HepG2 (cell line): ENCODE measurements around the gene NBPF14. TPM values are rescaled to one million over a fixed set of nuclear protein-coding genes. Genes with fewer than 3 reads are reported as not detected.
"Not testable (repeated sequence)": the region's sequence is repeated elsewhere in the genome, so short reads cannot be mapped to it uniquely, and the experiment has no call there.

Experiments used
- ATAC-seq: fragments of 200-7000 bp; cut with Tn5 transposase; 3 replicates; pipeline ENCODE4 v1.9.1; 2020; ENCODE audit warnings: mild to moderate bottlenecking, moderate library complexity
- BruUV-seq: library from RNA; stranded (reverse); fragments of 400-500 nt; replicated peaks from 2 replicates; lab custom pipeline; 2021; lab: Mats Ljungman, UMichigan
- CTCF ChIA-PET: fragments of 300-600 bp; formaldehyde crosslinking; extraction: SDS; loops from one replicate; lab custom pipeline; 2021; ENCODE audit warnings: low total read pairs, inconsistent platforms, low intra/inter-chr PET ratio; lab: Yijun Ruan, JAX
- POLR2A ChIA-PET: fragments of 350-600 bp; sonication (Branson Sonifier 250); formaldehyde crosslinking; loops from one replicate; lab custom pipeline; 2020; ENCODE audit warnings: antibody characterized with exemption, inconsistent platforms; lab: Yijun Ruan, JAX
- DNase-seq: peaks from one replicate; pipeline ENCODE4 v3.0.0-alpha.2; 2015; ENCODE audit warnings: low spot score
- FAIRE-seq: peaks from 3 replicates; lab custom pipeline; 2011; peaks lifted over from hg19 to GRCh38; lab: Jason Lieb, UNC
- H2AFZ ChIP-seq: one replicate; pipeline ENCODE4 v1.6.1; 2011; ENCODE audit warnings: low read length, inconsistent platforms
- H3K27ac ChIP-seq: fragments of 300-600 bp; 3 replicates; pipeline ENCODE4 v1.8.0; 2011; ENCODE audit warnings: mixed run types, mild to moderate bottlenecking, mixed read lengths, low read length, inconsistent platforms; ENCODE audit not compliant: insufficient read depth; ENCODE audit errors: extremely low read length
- H3K27me3 ChIP-seq, 2 experiments: fragments of 200-600 bp in 1 of 2; 2 replicates in 1 of 2; 3 replicates in 1 of 2; pipeline versions ENCODE4 v1.6.0 to v1.8.0; 2011; ENCODE audit warnings: low read length in 2 of 2, mild to moderate bottlenecking in 2 of 2, moderate library complexity in 2 of 2, inconsistent platforms in 1 of 2; ENCODE audit not compliant: insufficient read depth in 2 of 2, control insufficient read depth in 1 of 2
- H3K36me3 ChIP-seq, 2 experiments: fragments of 200-600 bp in 1 of 2; replicated peaks in 1 of 2; 2 replicates in 1 of 2; 3 replicates in 1 of 2; pipeline versions ENCODE4 v1.5.1 to v1.8.0; 2011; ENCODE audit warnings: low read length in 2 of 2, inconsistent platforms in 1 of 2; ENCODE audit not compliant: insufficient read depth in 2 of 2, control insufficient read depth in 1 of 2
- H3K4me1 ChIP-seq: 2 replicates; pipeline ENCODE4 v1.5.1; 2012; ENCODE audit warnings: low read length, inconsistent platforms; ENCODE audit not compliant: insufficient read depth
- H3K4me2 ChIP-seq: 2 replicates; pipeline ENCODE4 v1.6.0; 2011; ENCODE audit warnings: low read depth, low read length, inconsistent platforms
- H3K4me3 ChIP-seq, 3 experiments: fragments of 200-600 bp in 1 of 3; sonication (generic), shearing (Covaris generic) in 1 of 3; replicated peaks in 1 of 3; 2 replicates each; pipeline ENCODE4 v1.5.1; 2011 to 2016; ENCODE audit warnings: low read length in 3 of 3, inconsistent platforms in 2 of 3, low read depth in 2 of 3, mild to moderate bottlenecking in 2 of 3, control low read depth in 1 of 3, mixed read lengths in 1 of 3; ENCODE audit not compliant: insufficient read depth in 1 of 3
- H3K79me2 ChIP-seq: one replicate; pipeline ENCODE4 v1.6.1; 2011; ENCODE audit warnings: low read length, inconsistent platforms; ENCODE audit not compliant: insufficient read depth
- H3K9ac ChIP-seq: 2 replicates; pipeline ENCODE4 v1.6.0; 2011; ENCODE audit warnings: mild to moderate bottlenecking, low read depth, low read length, inconsistent platforms; ENCODE audit not compliant: insufficient read depth
- H3K9me3 ChIP-seq: 2 replicates; pipeline ENCODE4 v1.5.1; 2012; ENCODE audit warnings: mild to moderate bottlenecking, low read length
- H4K20me1 ChIP-seq: 2 replicates; pipeline ENCODE4 v1.6.0; 2011; ENCODE audit warnings: inconsistent platforms, mild to moderate bottlenecking, low read length, moderate library complexity; ENCODE audit not compliant: insufficient read depth
- ARID5B ChIP-seq: IDR thresholded peaks from 2 replicates; pipeline ENCODE4 v1.4.0; 2020; ENCODE audit warnings: mild to moderate bottlenecking, missing genetic modification reagents
- FOXK1 ChIP-seq: sonication (generic); formaldehyde crosslinking; IDR thresholded peaks from 2 replicates; pipeline ENCODE4 v1.4.0; 2020; ENCODE audit warnings: low read depth, missing genetic modification reagents, borderline replicate concordance
- HDAC2 ChIP-seq: sonication (generic); formaldehyde crosslinking; IDR thresholded peaks from 2 replicates; pipeline ENCODE4 v1.4.0; 2020; ENCODE audit warnings: missing genetic modification reagents
- HNRNPLL ChIP-seq: fragments of 200-400 bp; formaldehyde crosslinking; IDR thresholded peaks from 2 replicates; pipeline ENCODE4 v1.6.1; 2017; ENCODE audit warnings: mild to moderate bottlenecking, low read depth, low read length; ENCODE audit not compliant: poor library complexity, severe bottlenecking
- KDM3A ChIP-seq: IDR thresholded peaks from 2 replicates; pipeline ENCODE4 v1.6.1; 2018; ENCODE audit warnings: low read depth, missing compliant biosample characterization
- MAF1 ChIP-seq: sonication (generic); formaldehyde crosslinking; IDR thresholded peaks from 2 replicates; pipeline ENCODE4 v1.5.0; 2020; ENCODE audit warnings: missing genetic modification reagents, borderline replicate concordance
- SAP130 ChIP-seq: IDR thresholded peaks from 2 replicates; pipeline ENCODE4 v1.6.1; 2016; ENCODE audit warnings: low read depth
- SSRP1 ChIP-seq: IDR thresholded peaks from 2 replicates; pipeline ENCODE4 v1.6.1; 2016; ENCODE audit warnings: control low read depth
- STAG1 ChIP-seq: sonication (generic); formaldehyde crosslinking; IDR thresholded peaks from 2 replicates; pipeline ENCODE4 v1.4.0; 2020; ENCODE audit warnings: missing genetic modification reagents
- TFDP2 ChIP-seq: sonication (generic); formaldehyde crosslinking; IDR thresholded peaks from 2 replicates; pipeline ENCODE4 v1.4.0; 2020; ENCODE audit warnings: missing genetic modification reagents
- ZNF24 ChIP-seq: fragments of 450-650 bp; IDR thresholded peaks from 2 replicates; pipeline ENCODE4 v1.6.1; 2017; ENCODE audit warnings: antibody characterized with exemption, mild to moderate bottlenecking
- WGBS: methylation state at CpG from one replicate; pipeline ENCODE4 v1.1.6; 2017; ENCODE audit warnings: low lambda C conversion rate; 5-methylcytosine and 5-hydroxymethylcytosine counted together
- in situ Hi-C: cut with HindIII; loops from 2 replicates; pipeline ENCODE4 v1.10.0; 2017; ENCODE audit warnings: low pct_unique_long_range_greater_than_20kb; ENCODE audit not compliant: extremely low pct_ligation_motif_present
- intact Hi-C: fragments of 100-400 bp; cut with micrococcal nuclease; formaldehyde crosslinking; loops from one replicate; pipeline ENCODE4 v1.10.0; 2022; ENCODE audit not compliant: unreplicated experiment
- polyA plus RNA-seq, 8 experiments: library from polyadenylated mRNA; depleted of rRNA in 3 of 8; stranded (reverse) in 7 of 8; unstranded in 1 of 8; fragments of >200 nt; fragmentation: Illumina TruSeq in 4 of 8; extraction: Trizol in 4 of 8; gene quantifications; 2 replicates each; pipeline versions ENCODE4 v1.2.1 to v1.2.3, GENCODE V29; 2011 to 2016; ENCODE audit warnings: low read depth in 4 of 8, missing spikeins in 1 of 8, mixed read lengths in 1 of 8; ENCODE audit not compliant: insufficient read depth in 1 of 8
- total RNA-seq, 5 experiments: library from RNA; depleted of rRNA; stranded (reverse); fragments of >200 nt; fragmentation: Illumina TruSeq; extraction: Trizol; gene quantifications; 2 replicates each; pipeline ENCODE4 v1.2.3, GENCODE V29; 2016; ENCODE audit warnings: low read depth in 1 of 5

The NBPF14 gene
- total and polyA plus RNA-seq, 2 of the 13 experiments (the other 11 are each of a cell fraction or from before 2014, with no cell fraction given), result 5.2 to 6.0 TPM

GRCh38 chr1:148532158-148532557 is 63.7 kb downstream of the NBPF14 start:
- intact Hi-C loops, H3K9me3 ChIP-seq, in situ Hi-C loops, FAIRE-seq, H3K9ac ChIP-seq, H3K4me2 ChIP-seq, H2AFZ ChIP-seq, H3K27me3 ChIP-seq, H3K79me2 ChIP-seq, BruUV-seq, POLR2A ChIA-PET, H3K4me3 ChIP-seq, H3K4me1 ChIP-seq, H3K27ac ChIP-seq, H4K20me1 ChIP-seq, H3K36me3 ChIP-seq, ATAC-seq: not testable (repeated sequence)
- WGBS, result no CpG with 5 or more reads among the region's 4 CpGs
- CTCF ChIA-PET, result interaction anchor here (1.1 kb wide), 1 partner anchor 161 kb away, joined by 3 read pairs; no protein-coding TSS in a partner anchor
- DNase-seq, result peak; percentile 11
- TF ChIP-seq STAG1 (CRISPR knock-in tag), result peak; percentile 25

- H4K20me1 ChIP-seq, H3K27me3 ChIP-seq, CTCF ChIA-PET, BruUV-seq, H3K9me3 ChIP-seq, H3K36me3 ChIP-seq, POLR2A ChIA-PET, H3K9ac ChIP-seq, ATAC-seq, H2AFZ ChIP-seq, H3K27ac ChIP-seq, intact Hi-C loops, FAIRE-seq, H3K79me2 ChIP-seq, H3K4me1 ChIP-seq, in situ Hi-C loops: not testable (repeated sequence)
- 6% methylated on average over 4 of the region's 25 CpGs for WGBS
- Histone ChIP-seq H3K4me3 (peak overlapping the region in 1 of 3 experiments; percentile 10; a peak in 2 of 6 replicates), H3K4me2 (0 out of 2 replicates have a peak overlapping the region, but pooled peaks have one; percentile 12)
- DNase-seq, result peak; percentile 59
- TF ChIP-seq SAP130 (CRISPR knock-in tag) (peak; percentile 25; the same call in 1 of the 2 replicates), HDAC2 (CRISPR knock-in tag) (0 out of 2 replicates have a peak, but pooled peaks have one; percentile 17), HNRNPLL (peak; percentile 23), ZNF24 (peak; percentile 95), FOXK1 (CRISPR knock-in tag) (peak; percentile 17; the same call in 1 of the 2 replicates), ARID5B (CRISPR knock-in tag) (peak; percentile 22; the same call in 1 of the 2 replicates), KDM3A (CRISPR knock-in tag) (0 out of 2 replicates have a peak, but pooled peaks have one; percentile 32), TFDP2 (CRISPR knock-in tag) (0 out of 2 replicates have a peak, but pooled peaks have one; percentile 15), SSRP1 (0 out of 2 replicates have a peak, but pooled peaks have one; percentile 56), MAF1 (CRISPR knock-in tag) (peak; percentile 66; the same call in 1 of the 2 replicates)
Observed at GRCh38 chr1:148529101-148529567, 66.7 kb downstream of the NBPF14 start.
